Activated T-cell treated with anti-CD3 and anti-CD28 coated beads for 4 hours (primary cell): Measurements from ENCODE around the gene CTBP2.

Source experiments
- DNase-seq: peaks from one replicate; pipeline ENCODE4 v3.0.0-alpha.2; 2020

CTBP2 gene

GRCh38 chr10:125122566-125122965, 37.8 kb downstream of the CTBP2 start:
- no peak for DNase-seq

DNA sequence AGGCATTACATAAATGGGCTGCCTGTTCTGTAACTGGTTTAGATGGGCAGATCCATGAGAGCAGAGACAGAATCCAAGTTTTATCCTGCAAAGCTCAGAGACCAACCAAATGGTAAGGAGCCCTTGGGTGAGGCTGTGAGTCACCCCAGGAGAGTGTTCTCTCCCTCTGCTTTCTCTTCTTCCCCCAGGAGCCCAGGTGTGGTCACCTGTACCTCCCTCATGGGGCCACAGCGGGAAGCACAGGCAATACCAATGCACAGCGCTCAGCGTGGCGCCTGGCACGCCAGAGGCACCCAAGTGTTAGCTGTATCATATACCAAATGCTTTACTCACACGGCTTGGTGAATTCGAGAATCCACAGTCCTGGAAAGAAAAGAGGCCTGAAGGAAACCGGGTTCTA, 39.4 kb downstream of the CTBP2 start:
- no peak for DNase-seq

DNA sequence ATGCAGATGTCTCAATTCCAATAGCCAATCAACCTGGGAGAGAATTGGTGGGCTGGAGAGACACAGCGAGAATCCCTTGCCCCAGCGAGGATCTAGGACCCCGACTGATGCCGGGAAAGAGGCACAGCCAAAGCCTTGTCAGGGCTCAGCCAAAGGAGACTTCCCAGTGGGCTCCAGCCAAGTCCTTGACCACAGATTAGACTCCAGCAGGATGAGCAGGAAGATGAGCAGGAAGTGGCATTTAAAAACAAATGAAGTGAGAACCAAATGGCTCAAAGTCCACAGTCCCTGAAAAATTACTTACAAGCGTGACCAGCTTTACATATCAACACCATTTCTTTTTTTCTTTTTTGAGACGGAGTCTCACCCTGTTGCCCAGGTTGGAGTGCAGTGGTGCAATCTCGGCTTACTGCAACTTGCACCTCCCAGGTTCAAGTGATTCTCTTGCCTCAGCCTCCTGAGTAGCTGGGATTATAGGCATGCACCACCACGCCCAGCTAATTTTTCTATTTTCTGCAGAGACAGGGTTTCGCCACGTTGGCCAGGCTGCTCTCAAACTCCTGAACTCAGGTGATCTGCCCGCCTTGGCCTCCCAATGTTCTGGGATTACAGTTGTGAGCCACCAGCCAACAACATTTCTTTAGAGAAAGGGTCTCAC, 40.2 kb downstream of the CTBP2 start:
- no peak for DNase-seq

GRCh38 chr10:125118701-125119100, 41.7 kb downstream of the CTBP2 start:
- no peak for DNase-seq

DNA sequence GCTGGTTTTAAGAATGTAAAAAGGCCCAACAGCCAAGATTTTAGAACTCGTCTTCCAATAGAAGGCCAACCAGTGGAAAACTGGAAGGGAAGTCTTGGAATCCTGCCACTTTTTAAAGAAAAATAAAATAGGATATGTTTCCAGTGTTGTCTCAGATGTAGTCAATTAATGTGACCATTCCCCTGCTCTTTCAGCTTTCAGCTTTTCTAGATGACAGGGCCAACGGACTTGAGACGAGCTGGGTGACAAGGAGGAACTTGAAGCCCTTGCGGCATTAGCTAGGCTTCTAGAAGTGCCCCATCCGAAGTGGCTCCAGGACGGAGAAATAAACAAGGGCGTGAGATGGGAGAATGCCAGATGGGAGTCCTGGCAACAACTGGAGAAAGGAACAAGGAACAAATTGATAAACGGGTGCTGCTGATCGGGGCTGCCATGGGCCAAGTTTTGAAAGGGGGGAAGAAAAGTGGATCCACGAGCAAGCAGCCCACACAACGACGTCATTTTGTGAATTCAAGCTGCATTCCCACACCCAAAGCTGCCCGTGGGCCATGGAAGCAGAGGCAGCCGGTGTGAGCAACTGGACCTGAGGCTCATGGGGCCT, 42.3 kb downstream of the CTBP2 start:
- no peak for DNase-seq

- DNase-seq = no peak
Observed at GRCh38 chr10:125116652-125117310, 43.6 kb downstream of the CTBP2 start.

DNA sequence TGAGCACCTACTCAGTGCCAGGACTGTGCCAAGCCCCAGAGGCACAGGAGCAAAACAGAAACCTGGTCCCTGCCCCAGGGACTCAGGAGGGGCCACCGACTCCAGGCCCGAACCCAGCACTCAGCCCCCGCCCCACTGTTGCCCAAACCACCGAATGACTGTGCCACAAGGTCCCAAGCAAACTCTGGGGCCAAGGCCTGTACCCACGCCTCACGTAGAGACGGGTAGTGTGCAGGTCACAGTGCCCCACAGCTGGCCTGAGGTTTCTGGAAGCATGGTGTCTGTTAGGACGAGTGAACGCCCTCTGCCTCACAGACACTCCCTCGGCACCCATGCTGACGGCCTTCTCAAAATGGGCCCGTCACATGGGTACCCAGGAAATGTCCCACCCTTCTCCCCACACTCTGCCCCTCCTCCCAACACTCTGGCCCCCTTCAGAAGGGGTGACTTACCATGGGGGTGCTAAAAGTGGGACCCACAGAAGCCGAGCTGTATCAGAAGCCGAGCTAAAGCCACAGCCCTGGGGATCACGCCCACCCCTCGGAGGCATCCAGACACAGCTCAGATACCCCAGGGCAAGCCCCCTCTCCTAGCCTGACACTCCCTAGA, 44.2 kb downstream of the CTBP2 start:
- DNase-seq = no peak

- no peak for DNase-seq
Observed at GRCh38 chr10:125115409-125115808, 45.0 kb downstream of the CTBP2 start.

GRCh38 chr10:125114761-125115391, 45.5 kb downstream of the CTBP2 start:
- no peak for DNase-seq

DNA sequence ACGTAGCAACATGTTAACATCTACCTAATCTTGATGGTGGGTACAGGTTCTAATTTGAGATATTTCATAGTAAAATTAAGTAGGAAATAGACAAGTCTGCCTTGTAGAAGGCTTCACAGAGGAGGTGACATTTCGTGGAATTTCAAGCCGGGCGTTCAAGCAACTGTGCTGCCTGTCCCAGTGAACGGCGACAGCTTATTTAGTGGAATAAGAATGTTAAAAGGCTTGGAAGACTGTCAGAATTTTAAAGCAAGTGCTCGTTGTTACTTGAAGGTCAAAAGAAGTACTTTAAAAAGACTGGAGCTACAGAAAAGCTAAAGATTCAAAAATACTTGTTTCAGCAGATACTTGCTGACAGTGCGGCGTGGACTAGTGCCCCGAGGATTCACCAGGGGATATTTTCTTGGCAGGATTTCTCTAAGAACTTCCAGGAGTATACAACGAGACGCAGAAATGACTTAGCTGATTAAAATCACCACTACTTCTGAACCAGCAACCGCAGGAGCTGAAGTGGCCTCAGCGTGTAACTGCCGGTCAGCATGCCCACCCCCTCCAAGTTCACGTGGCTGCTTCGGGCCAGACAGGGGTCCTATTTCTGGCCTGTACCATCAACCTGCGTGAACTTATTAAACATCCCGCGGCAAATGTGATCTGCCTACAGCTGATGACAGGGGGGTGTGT, 46.5 kb downstream of the CTBP2 start:
- no peak for DNase-seq

DNA sequence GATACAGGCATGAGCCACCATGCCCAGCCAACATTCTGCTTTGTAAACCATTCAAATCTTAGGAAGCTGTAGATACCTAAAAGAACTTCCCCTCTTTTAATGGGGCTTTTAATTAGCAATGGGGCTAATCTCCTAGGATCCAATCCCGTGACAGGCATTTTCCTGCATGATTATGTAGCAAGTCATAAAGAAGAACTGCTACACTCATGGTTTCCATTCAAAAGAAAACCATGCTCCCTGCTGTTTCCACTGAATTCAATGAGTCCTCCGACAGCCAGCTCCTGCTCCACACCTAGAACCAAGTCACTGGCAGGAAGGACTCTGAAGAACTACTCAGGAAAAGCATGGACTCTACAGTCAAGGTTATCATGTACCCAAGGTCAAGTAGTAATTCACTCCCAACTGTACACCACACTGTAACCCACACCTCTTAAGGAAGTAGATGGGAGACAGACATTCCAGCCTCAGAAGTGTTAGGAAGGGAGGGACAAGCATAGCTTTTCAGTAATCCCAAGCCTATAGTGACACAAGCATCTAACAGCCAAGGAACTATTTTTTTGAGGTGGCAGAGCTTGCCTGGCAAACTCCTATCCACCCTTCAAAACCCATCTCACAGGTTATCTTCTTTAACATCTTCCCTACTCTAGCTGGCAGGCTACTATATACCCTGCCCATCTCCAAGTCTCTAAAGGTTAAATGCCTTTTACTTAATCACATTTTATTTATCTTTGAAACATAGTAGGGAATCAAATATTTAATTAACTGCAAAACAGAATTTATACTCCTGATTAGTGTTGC, 47.5 kb downstream of the CTBP2 start:
- DNase-seq = no peak

GRCh38 chr10:125111118-125111727, 49.1 kb downstream of the CTBP2 start:
- no peak for DNase-seq

- no peak for DNase-seq
Observed at GRCh38 chr10:125107965-125108580, 52.3 kb downstream of the CTBP2 start.

- no peak for DNase-seq
Observed at GRCh38 chr10:125107166-125107949, 53.0 kb downstream of the CTBP2 start.

DNA sequence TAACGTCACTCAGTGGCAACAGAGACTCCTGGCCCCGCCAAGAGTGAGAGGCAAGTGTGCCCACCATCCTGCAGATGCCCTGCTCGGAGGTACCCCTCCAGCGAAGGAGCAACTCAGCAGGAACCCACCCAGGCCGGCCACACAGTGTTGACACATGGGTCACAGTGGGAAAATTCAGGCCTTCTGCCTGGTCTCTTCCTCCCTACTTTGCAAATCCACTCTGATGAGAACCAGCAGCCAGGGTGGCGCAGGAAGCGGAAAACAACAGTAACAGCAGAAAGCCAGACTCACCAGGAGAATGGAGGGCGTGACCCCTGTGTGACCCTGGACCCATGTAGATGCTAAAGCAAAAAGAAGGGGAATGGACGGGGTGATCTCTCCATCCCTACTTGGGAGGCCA, 53.8 kb downstream of the CTBP2 start:
- DNase-seq = no peak

GRCh38 chr10:125105706-125106255, 54.6 kb downstream of the CTBP2 start:
- DNase-seq = no peak

GRCh38 chr10:125105155-125105554, 55.2 kb downstream of the CTBP2 start:
- no peak for DNase-seq

- no peak for DNase-seq
Observed at GRCh38 chr10:125104559-125104958, 55.8 kb downstream of the CTBP2 start.

DNA sequence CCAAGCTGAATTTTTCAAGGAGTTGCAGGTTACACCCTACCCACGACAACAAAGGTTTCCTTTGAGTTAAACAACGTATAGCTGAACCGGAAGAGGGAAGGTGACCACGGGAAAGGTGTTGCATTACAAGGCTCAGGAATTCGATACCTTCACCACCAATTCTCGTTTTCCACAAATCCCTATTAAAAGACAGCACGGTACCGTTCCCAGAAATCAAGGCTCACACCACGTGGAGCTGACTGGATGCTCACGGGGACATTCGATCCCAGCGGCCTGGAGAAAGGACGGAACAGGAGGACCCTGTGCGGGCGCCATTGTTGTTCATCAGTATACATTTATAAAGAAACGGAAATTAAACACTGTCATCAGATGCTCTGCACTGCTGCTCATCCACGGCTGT, 56.4 kb downstream of the CTBP2 start:
- DNase-seq = no peak

GRCh38 chr10:125103466-125103865, 56.9 kb downstream of the CTBP2 start:
- no peak for DNase-seq
